H1 (cell line): Measurements from ENCODE around the gene COL20A1. TPM values are rescaled to one million over a fixed set of nuclear protein-coding genes. Genes with fewer than 3 reads are reported as not detected.
A peak's percentile ranks its signal among the peaks of the same experiment; 100 is the strongest.

ENCODE experiments used
- BCL11A ChIP-seq, 2 experiments: IDR thresholded peaks; one replicate each; pipeline ENCODE4 v1.6.1; 2011; ENCODE audit warnings: low read depth in 2 of 2, low read length in 2 of 2, mild to moderate bottlenecking in 2 of 2
- CEBPB ChIP-seq: IDR thresholded peaks from 2 replicates; pipeline ENCODE4 v1.6.1; 2012; ENCODE audit warnings: low read depth, low read length
- EZH2 ChIP-seq: fragments of 200-600 bp; sonication (generic); IDR thresholded peaks from 2 replicates; pipeline ENCODE4 v1.7.1; 2012; ENCODE audit warnings: low read depth, mild to moderate bottlenecking, moderate library complexity, low read length, inconsistent platforms; ENCODE audit not compliant: severe bottlenecking
- HDAC6 ChIP-seq: IDR thresholded peaks from one replicate; pipeline ENCODE4 v1.7.1; 2012; ENCODE audit warnings: low read depth, mild to moderate bottlenecking, inconsistent platforms, low read length, moderate library complexity
- JUND ChIP-seq: IDR thresholded peaks from 2 replicates; pipeline ENCODE4 v1.6.1; 2011; ENCODE audit warnings: mild to moderate bottlenecking, improper control_type of control experiment, low read length
- KDM1A ChIP-seq: fragments of 200-600, 300-600 bp; sonication (generic); IDR thresholded peaks from 2 replicates; pipeline ENCODE4 v1.7.1; 2016; ENCODE audit warnings: mild to moderate bottlenecking, low read length, borderline replicate concordance
- PHF8 ChIP-seq: fragments of 200-600 bp; sonication (generic); conservative IDR thresholded peaks from 2 replicates; pipeline ENCODE4 v1.7.1; 2012; ENCODE audit warnings: low read depth, mild to moderate bottlenecking, inconsistent platforms, low read length, moderate library complexity
- SIRT6 ChIP-seq: IDR thresholded peaks from one replicate; pipeline ENCODE4 v1.7.1; 2012; ENCODE audit warnings: low read length, inconsistent platforms
- SP4 ChIP-seq: IDR thresholded peaks from 2 replicates; pipeline ENCODE4 v1.6.1; 2012; ENCODE audit warnings: low read length, inconsistent platforms
- TAF1 ChIP-seq: IDR thresholded peaks from 2 replicates; pipeline ENCODE4 v1.6.1; 2011; ENCODE audit warnings: mild to moderate bottlenecking, low read depth, low read length
- TBP ChIP-seq: IDR thresholded peaks from 2 replicates; pipeline ENCODE4 v1.6.1; 2011; ENCODE audit warnings: low read depth, low read length, improper control_type of control experiment
- polyA plus RNA-seq, 7 experiments: library from polyadenylated mRNA; depleted of rRNA in 3 of 7; stranded (reverse) in 5 of 7; unstranded in 2 of 7; fragments of >200 nt in 5 of 7; fragments of 200-250 nt in 2 of 7; gene quantifications; 1 replicate in 5 of 7; 2 replicates in 1 of 7; 4 replicates in 1 of 7; pipeline versions ENCODE4 v1.2.1 to v1.2.3, GENCODE V29; 2011 to 2013; ENCODE audit warnings: missing spikeins in 2 of 7, mixed read lengths in 2 of 7
- total RNA-seq: library from RNA; stranded (reverse); fragmentation: NEBNext Ultra II Directional; extraction: Animal tissue kit (Norgen Biotek cat#: 25700); gene quantifications from 2 replicates; pipeline ENCODE4 v1.2.1, GENCODE V29; 2021
- TF ChIP-seq, protein P1 (sequence below): IDR thresholded peaks from 2 replicates; pipeline ENCODE4 v1.6.1; 2012; ENCODE audit warnings: low read length, inconsistent platforms
- TF ChIP-seq, protein P2 (sequence below), 3 experiments: IDR thresholded peaks; 1 replicate in 2 of 3; 2 replicates in 1 of 3; pipeline versions ENCODE4 v1.5.1 to v1.6.1; 2011; ENCODE audit warnings: low read length in 3 of 3, mild to moderate bottlenecking in 3 of 3, inconsistent platforms in 2 of 3, low read depth in 1 of 3, moderate library complexity in 1 of 3; ENCODE audit not compliant: insufficient read depth in 1 of 3; ENCODE audit errors: control extremely low read depth in 1 of 3
- TF ChIP-seq, protein P3 (sequence below): IDR thresholded peaks from 2 replicates; pipeline ENCODE4 v1.6.1; 2011; ENCODE audit warnings: low read length, improper control_type of control experiment

The COL20A1 gene
- total and polyA plus RNA-seq, 2 of the 8 experiments (the other 6 are each of a cell fraction or from before 2014, with no cell fraction given) = 0.19 to 0.21 TPM

DNA sequence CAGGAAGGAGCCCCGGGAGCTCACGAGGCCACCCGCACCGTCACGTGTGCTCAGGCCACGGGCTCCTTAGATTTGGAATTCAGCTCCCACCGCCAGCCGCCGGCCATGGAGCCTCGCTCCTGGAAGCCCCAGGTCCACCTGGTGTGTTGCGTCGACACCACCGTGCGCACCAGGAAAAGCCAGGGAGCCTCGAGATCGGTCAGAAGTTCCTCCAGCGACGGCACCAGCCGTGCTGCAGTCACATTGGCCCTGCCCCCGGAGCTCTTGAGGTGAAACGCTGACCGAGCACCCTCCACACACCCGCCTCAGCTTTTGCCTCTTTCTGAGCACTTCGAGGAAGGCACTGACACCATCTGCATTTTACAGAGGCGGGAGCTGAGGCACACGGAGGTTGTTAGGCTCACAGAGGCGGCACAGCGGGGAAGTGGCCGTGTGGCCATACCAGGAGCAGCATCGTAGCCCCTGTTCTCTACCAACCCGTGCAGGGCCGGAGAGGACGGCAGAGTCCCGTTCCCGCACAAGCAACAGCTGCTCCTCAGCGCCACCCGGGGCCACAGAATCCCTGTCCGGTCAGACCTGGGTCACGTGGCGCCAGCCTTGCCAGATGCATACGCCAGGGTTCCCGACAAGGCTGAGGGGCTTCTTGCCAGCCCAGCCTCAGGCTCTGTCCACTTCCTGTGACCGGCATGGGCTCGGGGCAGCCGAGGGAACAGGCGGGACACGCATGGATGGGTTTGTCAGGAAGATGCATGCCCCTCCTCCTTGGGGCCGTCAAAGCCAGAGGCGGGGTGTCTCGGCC is 46.3 kb upstream of the COL20A1 start (continued):
- TF ChIP-seq KDM1A (no peak), BCL11A (IDR thresholded peaks at IDR 0.05; ENCODE audit: low read depth in 2 of 2, low read length in 2 of 2) (no peak), JUND (no peak), EZH2 (no peak), CEBPB (no peak), TAF1 (no peak), SIRT6 (no peak), PHF8 (no peak), HDAC6 (no peak), SP4 (no peak), TBP (no peak)
- TF ChIP-seq, protein P1, sequence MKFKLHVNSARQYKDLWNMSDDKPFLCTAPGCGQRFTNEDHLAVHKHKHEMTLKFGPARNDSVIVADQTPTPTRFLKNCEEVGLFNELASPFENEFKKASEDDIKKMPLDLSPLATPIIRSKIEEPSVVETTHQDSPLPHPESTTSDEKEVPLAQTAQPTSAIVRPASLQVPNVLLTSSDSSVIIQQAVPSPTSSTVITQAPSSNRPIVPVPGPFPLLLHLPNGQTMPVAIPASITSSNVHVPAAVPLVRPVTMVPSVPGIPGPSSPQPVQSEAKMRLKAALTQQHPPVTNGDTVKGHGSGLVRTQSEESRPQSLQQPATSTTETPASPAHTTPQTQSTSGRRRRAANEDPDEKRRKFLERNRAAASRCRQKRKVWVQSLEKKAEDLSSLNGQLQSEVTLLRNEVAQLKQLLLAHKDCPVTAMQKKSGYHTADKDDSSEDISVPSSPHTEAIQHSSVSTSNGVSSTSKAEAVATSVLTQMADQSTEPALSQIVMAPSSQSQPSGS = no peak
- TF ChIP-seq, protein P2, sequence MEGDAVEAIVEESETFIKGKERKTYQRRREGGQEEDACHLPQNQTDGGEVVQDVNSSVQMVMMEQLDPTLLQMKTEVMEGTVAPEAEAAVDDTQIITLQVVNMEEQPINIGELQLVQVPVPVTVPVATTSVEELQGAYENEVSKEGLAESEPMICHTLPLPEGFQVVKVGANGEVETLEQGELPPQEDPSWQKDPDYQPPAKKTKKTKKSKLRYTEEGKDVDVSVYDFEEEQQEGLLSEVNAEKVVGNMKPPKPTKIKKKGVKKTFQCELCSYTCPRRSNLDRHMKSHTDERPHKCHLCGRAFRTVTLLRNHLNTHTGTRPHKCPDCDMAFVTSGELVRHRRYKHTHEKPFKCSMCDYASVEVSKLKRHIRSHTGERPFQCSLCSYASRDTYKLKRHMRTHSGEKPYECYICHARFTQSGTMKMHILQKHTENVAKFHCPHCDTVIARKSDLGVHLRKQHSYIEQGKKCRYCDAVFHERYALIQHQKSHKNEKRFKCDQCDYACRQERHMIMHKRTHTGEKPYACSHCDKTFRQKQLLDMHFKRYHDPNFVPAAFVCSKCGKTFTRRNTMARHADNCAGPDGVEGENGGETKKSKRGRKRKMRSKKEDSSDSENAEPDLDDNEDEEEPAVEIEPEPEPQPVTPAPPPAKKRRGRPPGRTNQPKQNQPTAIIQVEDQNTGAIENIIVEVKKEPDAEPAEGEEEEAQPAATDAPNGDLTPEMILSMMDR (IDR thresholded peaks at IDR 0.05; ENCODE audit: control extremely low read depth in 1 of 3, insufficient read depth in 1 of 3, low read depth in 1 of 3, low read length in 3 of 3) = 0 out of 4 replicates have a peak, but pooled peaks of 1 of the 3 experiments have one; percentile 5
- TF ChIP-seq, protein P3, sequence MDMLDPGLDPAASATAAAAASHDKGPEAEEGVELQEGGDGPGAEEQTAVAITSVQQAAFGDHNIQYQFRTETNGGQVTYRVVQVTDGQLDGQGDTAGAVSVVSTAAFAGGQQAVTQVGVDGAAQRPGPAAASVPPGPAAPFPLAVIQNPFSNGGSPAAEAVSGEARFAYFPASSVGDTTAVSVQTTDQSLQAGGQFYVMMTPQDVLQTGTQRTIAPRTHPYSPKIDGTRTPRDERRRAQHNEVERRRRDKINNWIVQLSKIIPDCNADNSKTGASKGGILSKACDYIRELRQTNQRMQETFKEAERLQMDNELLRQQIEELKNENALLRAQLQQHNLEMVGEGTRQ = peak; percentile 63; the same call in 1 of the 2 replicates
